ENCODE data around the gene SLC5A9. TPM values are rescaled to one million over a fixed set of nuclear protein-coding genes. Genes with fewer than 3 reads are reported as not detected.

The SLC5A9 gene
- under 0.01 and 0.22 TPM in 2 replicates for total RNA-seq

DNA sequence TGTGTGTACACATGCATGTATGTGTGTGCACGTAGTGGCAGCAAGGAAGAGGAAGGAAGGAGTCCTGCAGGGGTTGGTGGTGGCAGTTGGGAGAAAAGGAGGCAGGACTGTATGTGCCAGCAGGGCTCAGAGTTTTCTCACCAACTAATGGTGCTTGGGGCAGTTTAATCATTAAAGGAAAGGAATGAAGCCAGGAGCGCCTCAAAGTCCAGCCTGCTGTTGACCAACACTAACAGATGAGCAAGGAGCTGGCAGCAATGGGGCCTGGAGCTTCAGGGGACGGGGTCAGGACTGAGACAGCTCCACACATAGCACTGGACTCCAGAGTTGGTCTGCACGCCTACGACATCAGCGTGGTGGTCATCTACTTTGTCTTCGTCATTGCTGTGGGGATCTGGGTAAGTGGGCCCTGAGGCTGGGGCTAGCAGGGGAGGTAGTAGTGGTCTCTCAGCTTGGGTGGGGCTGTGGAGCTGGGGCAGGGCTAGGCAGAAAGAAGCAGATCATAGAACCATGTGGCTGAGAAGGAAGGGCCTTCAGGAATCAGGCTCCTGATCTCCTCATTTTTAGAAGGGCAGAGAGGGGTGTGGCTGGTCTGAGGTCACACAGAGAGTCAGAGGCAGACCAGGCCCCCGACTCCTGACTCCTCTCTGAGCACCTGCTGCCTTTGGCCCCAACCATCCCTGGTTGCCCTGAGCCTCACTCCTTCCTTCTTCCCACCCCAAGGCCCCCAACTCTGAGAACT lies at the start of gene SLC5A9:
Gene SLC5A9, plus strand, starts transcription at position 216 of the 742 bp plus-strand sequence. Its CDS starts 21 bp downstream, at position 237.
- DNase-seq (ENCODE audit: low read depth in 2 of 2): no peak

DNA sequence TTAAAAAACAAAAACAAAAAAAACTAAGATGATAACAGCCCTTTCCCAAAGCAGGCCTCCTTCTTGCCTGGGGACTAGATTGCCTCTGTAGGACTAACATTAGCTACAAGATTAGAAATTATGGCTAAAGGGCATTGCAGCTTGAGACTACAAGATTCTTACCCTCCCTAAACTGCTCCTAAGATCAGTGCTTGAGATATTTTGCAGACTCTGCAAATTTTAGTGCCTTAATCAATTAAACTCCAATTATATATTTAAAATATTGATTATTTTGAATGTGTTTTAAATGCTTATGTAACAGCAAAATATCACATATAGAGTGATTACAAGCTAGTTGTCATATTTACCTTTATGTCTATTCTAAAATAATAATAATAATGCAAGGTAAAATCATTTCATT lies 47.4 kb upstream of the SLC5A9 start:
- no peak for DNase-seq (ENCODE audit: low read depth in 2 of 2)

DNA sequence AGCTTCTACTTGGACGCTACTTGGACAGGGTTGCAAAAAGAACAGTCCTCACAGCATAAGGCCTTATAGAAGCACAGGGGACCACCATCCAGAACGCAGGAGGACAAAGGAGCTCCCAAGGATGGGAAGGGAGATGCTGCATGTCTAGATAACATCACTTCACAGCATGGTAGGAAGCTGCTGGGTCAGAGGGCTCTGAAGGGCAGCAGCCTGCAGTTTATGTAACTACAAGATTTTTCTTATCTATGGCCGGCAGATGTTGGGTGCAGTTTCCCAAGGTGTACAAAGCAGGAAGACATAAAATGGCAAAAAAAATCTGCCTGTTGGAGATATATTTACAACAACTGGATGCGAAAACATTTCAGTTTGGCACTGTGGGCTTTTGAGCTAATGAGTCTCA lies 45.3 kb upstream of the SLC5A9 start:
- peak in 1 of 2 donors; percentile 5 for DNase-seq (ENCODE audit: low read depth in 2 of 2)

DNA sequence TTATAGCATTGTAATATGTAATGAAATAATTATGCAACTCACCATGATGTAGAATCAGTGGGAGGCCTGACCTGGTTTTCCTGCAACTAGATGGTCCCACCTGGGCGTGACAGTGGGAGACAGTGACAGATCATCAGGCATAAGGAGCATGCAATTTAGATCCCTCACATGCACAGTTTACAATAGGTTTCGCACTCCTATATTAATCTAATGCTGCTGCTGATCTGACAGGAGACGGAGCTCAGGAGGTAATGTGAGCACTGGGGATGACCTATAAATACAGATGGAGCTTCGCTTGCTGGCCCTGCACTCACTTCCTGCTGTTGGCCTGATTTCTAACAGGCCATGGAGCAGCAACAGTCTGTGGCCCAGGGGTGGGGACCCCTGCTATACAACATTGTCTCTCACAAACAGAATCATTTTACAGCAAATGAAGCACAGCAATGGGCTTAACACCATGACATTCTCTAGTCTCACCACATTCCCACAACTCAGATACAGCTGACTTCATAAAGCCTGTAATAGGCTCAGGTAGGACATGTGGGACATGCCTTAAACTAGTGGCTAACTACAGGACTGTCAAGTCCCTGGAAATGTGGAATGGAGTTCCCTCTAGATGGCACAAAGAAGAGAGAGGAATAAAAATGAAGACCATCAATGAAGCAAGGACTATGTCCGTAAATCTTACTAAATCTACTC lies 40.7 kb upstream of the SLC5A9 start:
- no peak for DNase-seq (ENCODE audit: low read depth in 2 of 2)

DNA sequence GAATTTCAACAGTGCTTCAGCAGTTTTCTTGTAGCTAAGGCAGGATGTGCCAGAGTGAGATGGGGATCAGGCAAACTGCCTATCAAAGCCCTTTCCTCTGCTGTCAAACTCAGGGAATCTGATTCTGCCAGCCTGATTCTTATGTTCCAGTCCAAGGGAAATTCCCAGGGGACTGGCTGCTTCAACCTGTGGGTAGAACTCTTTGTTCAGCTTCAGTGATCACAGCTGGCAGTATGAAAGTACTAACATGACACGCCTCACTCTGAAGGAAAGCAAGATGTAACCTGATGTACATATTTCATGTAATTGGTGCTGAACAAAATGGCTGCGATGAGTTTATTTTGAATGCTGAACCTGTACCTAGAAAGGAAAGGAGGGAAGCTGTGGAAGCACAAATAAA lies 40.1 kb upstream of the SLC5A9 start:
- no peak for DNase-seq (ENCODE audit: low read depth in 2 of 2)

DNA sequence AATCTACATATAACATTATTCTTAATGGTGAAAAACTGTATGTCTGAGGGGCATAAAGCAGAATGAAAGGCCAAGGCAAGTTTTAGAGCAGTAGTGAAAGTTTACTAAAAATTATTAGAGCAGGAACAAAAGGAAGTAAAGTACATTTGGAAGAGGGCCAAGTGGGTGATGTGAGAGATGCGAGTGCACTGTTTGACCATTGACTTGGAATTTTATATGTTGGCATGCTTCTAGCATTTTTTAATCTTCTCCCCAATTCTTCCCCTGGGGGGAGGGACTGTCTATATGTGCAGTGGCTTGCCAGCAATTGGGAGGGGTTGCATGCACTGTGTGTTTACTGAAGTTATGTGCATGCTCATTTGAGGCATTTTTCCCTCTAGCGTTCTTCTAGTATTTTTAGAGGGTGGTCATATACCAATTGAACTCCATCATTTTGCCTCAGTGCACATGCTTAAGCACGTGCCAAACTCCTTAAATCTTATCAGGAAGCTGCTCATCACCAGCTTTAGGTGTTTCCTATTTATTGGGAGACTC lies 36.1 kb upstream of the SLC5A9 start:
- DNase-seq (ENCODE audit: low read depth in 2 of 2): peak in 1 of 2 donors; percentile 15

DNA sequence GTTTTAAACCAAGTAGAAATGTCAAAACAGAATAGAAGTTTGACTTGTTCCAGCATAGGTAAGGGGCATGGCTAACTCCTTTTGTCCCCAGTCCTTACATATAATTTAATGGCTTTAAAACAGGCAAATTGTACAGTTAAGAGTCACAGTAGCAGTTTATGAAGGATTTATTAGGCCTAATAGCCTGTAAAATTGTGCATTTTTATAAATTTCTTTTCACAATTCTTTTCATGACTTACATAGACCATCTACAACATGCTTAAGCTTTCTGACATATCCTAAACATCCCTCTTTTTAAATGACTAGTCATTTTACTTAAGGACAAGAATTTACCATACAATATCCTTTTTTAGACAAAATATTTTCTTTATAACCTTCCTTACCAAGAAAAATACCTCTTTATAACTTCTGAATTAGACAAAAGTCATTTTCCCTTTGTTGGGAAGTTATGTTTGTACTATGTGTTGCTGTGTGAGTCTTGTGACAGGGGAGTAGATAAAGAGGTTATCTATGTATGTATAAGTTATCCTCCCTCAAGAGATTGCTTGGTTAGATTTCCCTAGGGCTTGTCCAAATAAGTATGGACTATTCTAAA lies 34.5 kb upstream of the SLC5A9 start:
- DNase-seq (ENCODE audit: low read depth in 2 of 2): no peak

DNA sequence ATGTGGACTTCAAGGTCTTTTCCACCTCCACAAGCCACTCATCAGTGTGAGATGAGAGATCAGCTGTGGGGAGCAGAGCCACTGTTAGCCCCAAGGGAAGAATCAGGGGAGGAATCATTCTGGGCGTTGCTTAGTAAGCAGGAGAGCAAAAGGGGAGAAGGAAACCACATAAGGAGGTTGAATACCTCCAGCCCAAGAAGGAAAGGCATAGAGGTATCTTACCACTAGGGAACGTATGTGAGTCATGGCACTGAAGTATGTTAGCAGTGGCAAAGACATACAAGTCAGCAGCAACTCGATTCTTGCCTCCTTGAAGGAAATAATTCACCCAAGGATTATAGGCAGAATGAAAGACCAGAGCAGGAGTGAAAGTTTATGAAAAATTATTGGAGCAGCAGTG lies 31.6 kb upstream of the SLC5A9 start:
- DNase-seq (ENCODE audit: low read depth in 2 of 2): no peak

DNA sequence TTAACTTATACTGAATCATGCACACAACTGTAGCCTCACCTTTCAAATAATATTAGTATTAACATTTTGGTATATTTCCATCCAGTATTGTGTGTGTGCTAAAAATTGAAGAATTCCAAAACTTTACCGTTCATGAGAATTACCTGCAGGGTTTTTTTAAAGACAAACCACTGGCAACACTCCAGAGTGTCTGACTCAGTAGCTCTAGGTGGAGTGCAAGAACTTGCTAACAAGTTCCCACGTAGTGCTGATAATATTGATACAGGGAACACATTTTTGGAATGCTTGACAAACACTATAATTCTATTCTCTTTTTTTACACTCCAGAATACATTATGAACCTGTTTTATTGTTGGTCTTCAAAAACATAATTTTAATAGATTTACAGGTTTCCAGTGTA lies 27.7 kb upstream of the SLC5A9 start:
- DNase-seq (ENCODE audit: low read depth in 2 of 2): no peak

DNA sequence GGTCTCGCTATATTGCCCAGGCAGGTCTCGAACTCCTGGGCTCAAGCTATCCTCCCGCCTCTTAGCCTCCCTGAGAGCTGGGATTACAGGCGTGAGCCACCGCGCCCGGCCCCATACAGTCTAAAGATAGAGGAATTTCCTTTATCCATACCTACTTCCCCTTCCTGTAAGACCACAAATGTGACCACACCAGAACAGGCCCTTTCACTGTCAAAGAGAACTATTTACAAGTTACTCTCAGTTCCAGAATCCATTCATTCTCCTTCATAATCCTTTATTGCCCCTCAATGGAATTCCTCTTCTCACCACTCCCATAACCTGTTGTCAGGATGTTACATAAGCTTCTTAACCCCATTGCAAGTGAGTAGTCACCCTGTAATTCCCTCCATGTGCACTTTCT lies 26.3 kb upstream of the SLC5A9 start:
- no peak for DNase-seq (ENCODE audit: low read depth in 2 of 2)

DNA sequence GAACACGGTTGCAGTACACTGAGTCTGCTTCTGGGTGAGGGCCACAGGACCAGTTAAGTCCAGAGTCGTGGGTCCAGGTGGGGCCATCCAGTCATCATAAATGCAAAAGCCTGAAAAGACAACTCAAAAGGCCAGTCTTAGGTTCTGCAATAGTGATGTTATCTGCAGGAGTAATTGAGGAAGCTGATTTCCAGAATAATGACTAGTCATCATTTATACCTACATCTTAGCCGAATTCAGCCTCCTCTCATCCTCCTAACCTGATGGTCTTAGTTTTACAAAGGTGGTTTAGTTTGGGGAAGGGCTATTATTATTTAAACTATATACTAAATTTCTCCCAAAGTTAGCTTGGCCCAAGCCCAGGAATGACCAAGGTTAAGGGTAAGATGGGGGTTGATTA lies 23.5 kb upstream of the SLC5A9 start:
- DNase-seq (ENCODE audit: low read depth in 2 of 2): no peak

DNA sequence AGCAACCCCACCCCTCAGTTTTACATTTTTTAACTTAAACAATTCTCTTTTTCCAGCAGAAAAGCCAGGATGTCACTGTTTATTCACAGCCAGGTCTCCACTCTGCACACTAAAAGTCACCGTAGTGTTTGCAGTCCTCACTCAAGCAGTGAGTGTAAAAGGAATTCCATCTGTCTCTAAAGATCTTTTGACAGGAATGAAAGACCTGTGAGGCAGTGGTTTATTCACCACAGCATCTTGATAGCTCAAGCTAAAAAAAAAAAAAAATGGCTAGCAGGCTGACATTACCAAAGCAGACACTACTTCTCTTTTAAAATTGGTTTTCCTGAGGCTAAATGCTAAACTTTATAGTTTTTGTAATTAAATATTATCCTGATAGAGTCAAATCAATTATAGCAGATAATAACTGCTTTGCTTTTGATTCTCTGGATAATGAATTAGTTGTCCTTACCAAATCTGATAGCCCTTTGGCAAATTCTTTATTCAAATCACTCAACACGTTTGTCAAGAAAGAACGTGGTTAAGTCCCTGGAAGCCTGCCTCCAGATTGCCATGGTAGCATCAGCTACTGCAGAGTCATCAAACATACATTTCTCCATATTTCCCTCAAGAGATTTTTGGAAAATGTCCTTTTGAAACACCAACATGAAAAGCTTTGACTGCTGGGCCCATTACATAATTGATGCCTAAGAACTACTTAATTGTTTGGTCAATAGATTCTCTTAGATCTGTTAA lies 22.2 kb upstream of the SLC5A9 start:
- DNase-seq (ENCODE audit: low read depth in 2 of 2): no peak

DNA sequence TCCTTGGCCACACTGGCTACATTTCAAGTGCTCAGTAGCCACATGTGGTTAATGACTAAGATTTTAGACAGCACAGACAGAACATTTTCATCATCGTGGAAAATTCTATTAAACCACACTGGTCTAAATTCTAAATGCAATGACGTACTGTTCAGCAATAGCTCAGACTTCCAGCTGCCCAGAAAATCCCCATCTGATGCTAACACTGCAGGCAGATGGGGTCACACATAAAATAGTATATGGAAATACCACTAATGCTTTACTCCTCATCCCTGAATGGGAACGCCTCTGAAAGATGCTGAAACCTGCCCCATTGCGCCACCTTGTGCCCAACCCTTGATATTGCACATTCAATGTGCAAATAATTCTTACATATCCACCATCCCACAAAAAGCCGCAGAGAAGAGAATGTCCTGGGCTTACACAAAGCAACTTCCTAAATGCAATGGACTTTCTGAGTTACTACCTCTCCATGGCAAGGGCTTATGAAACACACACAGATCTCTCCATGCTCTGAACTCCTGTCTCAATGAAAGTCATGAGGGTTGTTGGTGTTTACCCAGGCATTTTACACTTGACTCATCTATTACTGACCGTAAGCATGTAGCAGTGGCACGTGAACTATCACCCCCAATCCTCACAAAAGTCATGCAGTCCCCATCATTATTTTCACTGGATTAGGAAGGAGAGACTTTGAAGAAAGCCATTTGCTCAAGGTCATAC lies 20.3 kb upstream of the SLC5A9 start:
- DNase-seq (ENCODE audit: low read depth in 2 of 2): peak; percentile 65 to 74

DNA sequence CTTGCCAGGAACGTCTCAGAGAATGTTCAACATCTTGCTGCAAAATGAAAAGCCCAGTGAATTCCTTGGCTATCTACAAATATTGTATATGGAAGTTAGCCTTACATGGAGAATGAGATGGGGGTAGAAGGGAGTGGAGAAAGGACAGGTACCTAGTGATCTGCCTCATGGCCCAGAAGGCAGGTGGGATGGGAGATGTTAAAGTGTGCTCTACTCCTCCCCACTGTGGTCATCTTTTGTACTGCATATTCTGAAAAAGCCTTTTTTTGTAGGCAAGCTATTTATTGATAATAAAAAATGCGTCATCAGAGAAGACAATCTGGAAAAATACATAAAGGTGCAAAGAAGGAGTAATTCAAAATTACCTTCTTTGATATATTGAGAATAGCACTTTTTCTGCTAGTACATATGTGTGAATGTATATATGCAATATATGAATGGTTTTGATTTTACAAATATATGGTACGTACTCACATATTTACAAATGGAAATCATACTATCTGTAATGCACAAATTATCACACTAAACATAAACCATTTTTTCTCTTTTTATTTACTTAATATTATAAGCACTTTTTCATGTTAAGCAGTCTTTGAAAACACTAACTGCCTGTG lies 19.1 kb upstream of the SLC5A9 start:
- DNase-seq (ENCODE audit: low read depth in 2 of 2): peak; percentile 36 to 63

DNA sequence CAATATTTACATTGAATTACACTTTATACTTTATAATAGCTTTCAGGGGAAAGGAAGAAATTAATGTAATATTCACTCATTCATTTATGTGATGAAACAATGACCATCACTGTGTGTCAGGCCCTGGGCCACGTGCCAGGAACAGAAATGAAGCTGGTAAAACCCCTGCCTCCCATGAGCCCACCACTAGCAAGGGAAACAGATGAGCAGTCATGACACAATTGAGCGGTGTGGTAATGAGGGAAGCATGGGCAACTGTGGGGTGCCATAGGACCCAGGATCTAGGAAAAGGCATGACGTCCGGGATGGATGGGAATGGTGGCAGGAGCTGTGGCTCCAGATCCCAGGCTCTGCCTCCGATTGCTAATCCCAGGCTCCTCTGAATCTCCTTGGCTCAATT lies 17.0 kb upstream of the SLC5A9 start:
- no peak for DNase-seq (ENCODE audit: low read depth in 2 of 2)

DNA sequence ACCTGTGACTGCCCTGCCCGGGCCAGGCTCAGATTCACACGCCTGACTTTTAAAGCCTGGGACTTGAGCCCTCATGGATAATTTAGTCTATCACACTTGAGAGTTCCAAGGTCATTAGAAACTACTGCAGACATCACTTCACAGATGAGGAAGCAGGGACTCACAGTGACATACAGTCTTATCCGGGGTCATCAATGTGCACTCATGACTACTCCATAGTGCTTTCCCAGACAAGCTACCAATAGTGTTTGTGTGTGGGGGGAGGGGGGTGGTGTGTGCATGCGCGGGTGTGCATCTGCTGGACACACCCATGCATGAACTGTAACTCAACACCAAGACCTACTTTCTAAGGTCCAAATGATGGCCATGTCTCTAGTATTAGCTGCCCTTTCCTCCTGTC lies 16.1 kb upstream of the SLC5A9 start:
- DNase-seq (ENCODE audit: low read depth in 2 of 2): no peak

DNA sequence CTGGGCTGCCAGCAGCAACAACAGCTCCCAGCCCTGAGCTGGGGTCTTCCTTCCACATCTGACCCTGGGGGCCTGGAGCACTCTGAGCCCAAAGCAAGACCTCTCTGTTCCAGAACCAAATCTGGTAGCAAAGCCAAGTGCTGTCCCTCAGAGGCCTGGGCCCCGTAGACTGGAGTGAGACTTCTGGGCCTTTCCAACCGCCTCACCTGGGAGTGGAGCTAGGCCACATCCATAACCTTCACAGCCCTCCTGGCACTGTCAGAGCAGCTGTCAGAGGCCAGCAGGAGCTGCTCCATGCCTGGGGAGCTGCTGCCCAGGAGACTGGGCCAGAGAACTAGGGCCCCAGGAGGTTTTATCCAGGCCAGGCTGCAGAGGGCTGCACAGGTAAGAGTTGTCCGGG lies 15.4 kb upstream of the SLC5A9 start:
- DNase-seq (ENCODE audit: low read depth in 2 of 2): no peak

DNA sequence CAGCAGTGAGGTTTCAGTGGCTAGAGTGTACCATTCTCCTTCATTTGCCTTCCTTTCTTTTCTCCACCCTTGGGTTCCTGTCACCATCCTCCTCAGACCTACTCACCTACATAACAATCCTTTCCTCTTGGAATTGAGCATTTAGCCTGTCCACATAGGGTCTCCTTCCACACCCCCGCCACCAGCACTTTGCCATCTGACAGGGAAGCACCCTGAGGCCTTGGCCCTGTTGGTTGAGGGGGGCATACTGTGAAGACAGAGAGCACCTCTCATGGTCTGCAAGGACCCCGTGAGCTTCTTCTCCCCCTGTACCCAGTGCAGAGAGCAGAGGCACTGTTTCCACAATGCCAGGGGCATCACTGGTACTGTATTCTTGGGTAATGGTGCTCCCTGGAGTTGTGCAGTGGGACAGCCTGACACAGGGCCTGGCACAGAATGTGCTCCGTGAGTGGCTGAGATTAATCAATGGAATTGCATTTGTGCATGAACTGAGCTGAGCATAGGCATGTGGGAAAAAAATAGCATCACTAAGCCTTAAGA lies 14.9 kb upstream of the SLC5A9 start:
- DNase-seq (ENCODE audit: low read depth in 2 of 2): no peak

DNA sequence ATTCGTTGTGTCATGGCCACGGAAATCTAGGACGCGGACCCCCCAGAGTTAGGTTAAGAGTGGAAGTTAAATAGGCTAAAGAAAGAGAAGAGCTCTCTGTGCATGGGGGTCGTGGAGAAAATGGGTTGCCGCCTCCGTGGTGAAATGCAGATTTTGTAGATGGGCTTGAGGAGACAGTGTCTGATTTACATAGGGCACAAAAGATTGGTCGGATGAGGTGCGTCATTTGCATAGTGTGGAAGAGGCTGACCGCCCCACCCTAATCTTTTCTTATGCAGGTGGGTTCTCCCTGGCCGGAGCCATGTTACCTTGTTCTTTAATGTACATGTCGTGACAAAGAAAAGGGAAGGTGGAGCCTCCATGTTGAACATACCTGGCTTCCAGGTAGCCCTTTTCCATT lies 14.3 kb upstream of the SLC5A9 start:
- DNase-seq (ENCODE audit: low read depth in 2 of 2): no peak

DNA sequence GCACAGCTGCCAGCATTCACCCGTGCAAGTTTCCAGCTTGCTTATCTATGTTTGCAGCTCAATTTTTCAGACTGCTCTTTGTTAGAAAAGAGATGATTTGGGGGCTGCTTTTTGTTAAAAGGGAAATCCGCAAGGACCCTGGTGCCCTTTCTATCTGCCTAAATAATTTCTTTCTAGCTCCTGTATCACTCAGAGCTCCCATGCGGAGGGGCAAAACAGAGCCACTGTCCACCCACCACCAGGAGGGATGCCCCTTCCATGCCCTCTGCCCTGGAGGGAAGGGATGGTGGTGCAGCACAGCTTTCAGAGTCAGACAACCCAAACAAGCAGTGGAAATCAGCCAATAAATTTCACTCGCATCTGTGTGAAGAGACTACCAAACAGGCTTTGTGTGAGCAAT lies 13.9 kb upstream of the SLC5A9 start:
- no peak for DNase-seq (ENCODE audit: low read depth in 2 of 2)
